Upper lobe of right lung (tissue), 1 donor: ENCODE results near the gene SPTBN2. TPM values are rescaled to one million over a fixed set of nuclear protein-coding genes. Genes with fewer than 3 reads are reported as not detected.

Source experiments
- ATAC-seq: fragments of 200-7000 bp; cut with Tn5 transposase; one replicate; pipeline ENCODE4 v1.9.1; 2020; ENCODE audit warnings: mild to moderate bottlenecking, moderate library complexity
- DNase-seq: peaks from one replicate; pipeline ENCODE4 v3.0.0-alpha.2; 2020
- H3K27ac ChIP-seq: fragments of 200-600 bp; one replicate; pipeline ENCODE4 v1.8.0; 2022
- H3K27me3 ChIP-seq: fragments of 200-600 bp; one replicate; pipeline ENCODE4 v1.8.0; 2022; ENCODE audit warnings: mild to moderate bottlenecking
- H3K36me3 ChIP-seq: fragments of 200-600 bp; one replicate; pipeline ENCODE4 v1.8.0; 2022
- H3K4me1 ChIP-seq: fragments of 200-600 bp; one replicate; pipeline ENCODE4 v1.8.0; 2022
- H3K4me3 ChIP-seq: fragments of 200-600 bp; one replicate; pipeline ENCODE4 v1.8.0; 2022; ENCODE audit warnings: mild to moderate bottlenecking
- H3K9me3 ChIP-seq: fragments of 200-600 bp; one replicate; pipeline ENCODE4 v1.8.0; 2022
- intact Hi-C: fragments of 100-400 bp; cut with DNase I; formaldehyde crosslinking; loops from one replicate; pipeline ENCODE4 v1.11.0; 2022
- total RNA-seq: library from RNA; stranded (reverse); fragmentation: NEBNext Ultra II Directional; extraction: Animal tissue kit (Norgen Biotek cat#: 25700); gene quantifications from one replicate; pipeline ENCODE4 v1.2.1, GENCODE V29; 2021
- TF ChIP-seq, protein P1 (sequence below): fragments of 200-600 bp; IDR thresholded peaks from one replicate; pipeline ENCODE4 v1.8.0; 2022; ENCODE audit warnings: antibody characterized with exemption
- donor health status: DM: no; HTN: yes; CAD: no; lungs with severe emphysema.

Gene SPTBN2
- total RNA-seq, 1 donor from 2014 or later, result 8.1 TPM

DNA sequence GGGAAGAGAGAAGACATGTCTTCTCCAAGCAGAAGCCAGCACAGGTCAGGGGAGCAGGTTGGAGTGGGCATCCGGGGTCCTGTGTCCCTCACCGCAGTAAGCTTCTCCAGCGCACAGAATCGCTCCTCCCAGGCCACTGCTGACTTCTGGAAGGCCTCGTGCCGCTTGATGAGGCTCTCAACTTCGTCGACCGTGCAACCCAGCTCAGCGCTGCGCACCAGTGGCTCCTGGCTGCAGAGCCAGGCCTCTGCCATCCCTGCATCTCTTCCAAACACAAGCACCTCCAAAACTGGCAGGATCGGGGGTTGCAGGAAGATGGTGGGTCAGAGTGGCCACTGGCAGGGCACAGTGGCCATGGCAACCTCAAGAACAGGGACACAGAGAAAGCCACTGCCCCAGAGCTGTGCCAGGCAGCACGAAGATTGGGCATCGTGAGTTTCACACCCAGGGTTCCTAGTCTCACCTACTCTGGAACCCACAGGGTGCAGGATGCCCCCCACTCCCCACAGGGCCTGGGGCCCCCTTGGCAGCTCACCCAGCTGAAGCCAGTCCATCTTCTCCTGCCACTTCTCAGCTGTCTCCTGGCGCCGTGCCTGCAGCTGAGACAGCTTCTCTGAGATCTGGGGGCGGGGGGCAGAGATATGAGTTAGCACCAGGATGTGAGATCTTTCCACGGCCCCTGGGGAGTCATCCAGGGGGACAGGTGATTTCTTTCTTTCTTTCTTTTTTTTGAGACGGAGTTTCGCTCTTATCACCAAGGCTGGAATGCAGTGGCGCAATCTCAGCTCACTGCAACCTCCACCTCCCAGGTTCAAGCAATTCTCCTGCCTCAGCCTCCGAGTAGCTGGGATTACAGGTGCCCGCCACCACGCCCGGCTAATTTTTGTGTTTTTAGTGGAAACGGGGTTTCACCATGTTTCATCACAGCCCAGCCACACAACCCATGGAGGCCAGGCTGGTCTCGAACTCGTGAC is 40.2 kb downstream of the SPTBN2 start:
- Histone ChIP-seq H3K9me3 (no peaks in the 10 kb centered on the region), H3K4me1 (no peaks in the 10 kb centered on the region), H3K27me3 (no peaks in the 10 kb centered on the region), H3K4me3 (no peak overlapping the region), H3K27ac (no peak overlapping the region), H3K36me3 (no peaks in the 10 kb centered on the region)
- ATAC-seq (no peak), DNase-seq (peak; percentile 60)
- TF ChIP-seq, protein P1, sequence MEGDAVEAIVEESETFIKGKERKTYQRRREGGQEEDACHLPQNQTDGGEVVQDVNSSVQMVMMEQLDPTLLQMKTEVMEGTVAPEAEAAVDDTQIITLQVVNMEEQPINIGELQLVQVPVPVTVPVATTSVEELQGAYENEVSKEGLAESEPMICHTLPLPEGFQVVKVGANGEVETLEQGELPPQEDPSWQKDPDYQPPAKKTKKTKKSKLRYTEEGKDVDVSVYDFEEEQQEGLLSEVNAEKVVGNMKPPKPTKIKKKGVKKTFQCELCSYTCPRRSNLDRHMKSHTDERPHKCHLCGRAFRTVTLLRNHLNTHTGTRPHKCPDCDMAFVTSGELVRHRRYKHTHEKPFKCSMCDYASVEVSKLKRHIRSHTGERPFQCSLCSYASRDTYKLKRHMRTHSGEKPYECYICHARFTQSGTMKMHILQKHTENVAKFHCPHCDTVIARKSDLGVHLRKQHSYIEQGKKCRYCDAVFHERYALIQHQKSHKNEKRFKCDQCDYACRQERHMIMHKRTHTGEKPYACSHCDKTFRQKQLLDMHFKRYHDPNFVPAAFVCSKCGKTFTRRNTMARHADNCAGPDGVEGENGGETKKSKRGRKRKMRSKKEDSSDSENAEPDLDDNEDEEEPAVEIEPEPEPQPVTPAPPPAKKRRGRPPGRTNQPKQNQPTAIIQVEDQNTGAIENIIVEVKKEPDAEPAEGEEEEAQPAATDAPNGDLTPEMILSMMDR, result no peak
- intact Hi-C loops, result no loop called here

DNA sequence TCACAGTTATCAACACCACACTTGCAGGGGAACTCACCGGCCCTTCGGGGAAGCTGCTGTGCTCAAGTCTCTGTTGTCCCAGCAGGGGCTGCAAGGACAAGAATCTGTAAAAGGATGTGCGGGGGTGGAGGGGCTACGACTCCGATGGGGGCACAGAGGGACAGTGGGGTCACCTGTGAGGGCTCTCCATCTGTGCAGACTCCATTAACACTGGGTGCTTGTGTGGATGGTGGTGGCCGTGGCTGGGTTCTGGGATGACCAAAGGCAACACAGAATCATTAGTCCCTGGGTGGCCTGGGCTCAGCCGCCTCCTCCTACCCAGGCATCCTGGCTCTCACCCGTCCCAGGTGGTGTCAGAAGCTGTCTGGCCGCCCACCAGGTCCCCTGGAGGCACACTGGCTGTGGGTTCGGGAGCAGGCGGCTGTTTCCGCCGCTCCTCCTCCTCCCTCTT is 41.2 kb downstream of the SPTBN2 start:
- DNase-seq (peak; percentile 53), ATAC-seq (no peak)
- TF ChIP-seq, protein P1, result no peak
- Histone ChIP-seq H3K4me1 (no peaks in the 10 kb centered on the region), H3K36me3 (no peaks in the 10 kb centered on the region), H3K4me3 (no peak overlapping the region), H3K27ac (no peak overlapping the region), H3K27me3 (no peaks in the 10 kb centered on the region), H3K9me3 (no peaks in the 10 kb centered on the region)
- intact Hi-C loops, result no loop called here

DNA sequence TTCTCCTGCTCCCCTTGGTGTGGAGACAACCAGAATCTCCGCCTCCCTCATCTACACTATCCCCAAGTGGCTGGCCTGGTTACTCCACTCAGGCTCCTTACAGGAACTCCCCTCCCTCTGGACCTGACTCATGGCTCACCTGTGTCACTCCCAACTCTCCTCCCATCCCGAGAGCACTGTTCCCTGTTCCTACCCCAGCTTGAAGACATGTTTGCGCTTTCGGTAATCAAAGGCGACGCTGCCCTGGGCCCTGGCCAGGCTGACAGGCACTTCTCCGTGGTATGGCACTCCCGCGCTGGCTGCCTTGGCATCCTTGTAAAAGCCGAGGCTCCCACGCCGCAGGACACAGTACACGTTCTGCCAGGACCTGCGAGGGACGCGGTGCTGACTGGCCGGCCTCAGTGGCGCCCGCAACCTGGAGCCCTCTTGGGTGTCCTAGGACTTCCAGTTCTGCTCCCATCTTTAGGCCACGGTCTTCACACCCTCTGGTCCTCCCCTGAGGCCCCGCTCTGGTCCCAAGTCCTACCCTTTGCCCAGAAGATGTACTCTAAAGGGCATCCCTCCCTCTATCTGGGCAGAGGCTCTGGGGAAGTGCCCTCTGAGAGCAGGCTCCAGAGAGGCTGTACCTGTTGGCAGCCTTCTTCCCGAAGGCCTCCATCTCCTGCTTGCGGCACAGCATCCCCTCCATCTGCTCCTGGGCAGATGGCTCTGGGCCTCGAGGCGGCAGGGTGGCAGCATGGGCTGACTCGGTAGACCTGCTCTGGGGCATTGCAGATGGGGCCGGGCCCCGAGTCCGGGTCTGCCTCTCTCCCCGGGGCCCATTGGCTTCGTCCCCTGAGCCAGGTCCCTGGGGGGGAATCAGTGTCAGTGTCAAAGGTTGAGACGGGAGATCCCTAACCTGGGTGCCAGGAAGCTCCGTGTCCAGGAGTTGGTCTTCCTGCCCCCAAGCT is 41.9 kb downstream of the SPTBN2 start:
- H3K9me3 ChIP-seq, result no peaks in the 10 kb centered on the region
- no peak overlapping the region for H3K27ac ChIP-seq
- ATAC-seq, result no peak
- TF ChIP-seq, protein P1, result no peak
- DNase-seq, result peak; percentile 54
- no peaks in the 10 kb centered on the region for H3K4me1 ChIP-seq
- no peak overlapping the region for H3K4me3 ChIP-seq
- intact Hi-C loops, result no loop called here
- H3K27me3 ChIP-seq, result no peaks in the 10 kb centered on the region
- no peaks in the 10 kb centered on the region for H3K36me3 ChIP-seq

DNA sequence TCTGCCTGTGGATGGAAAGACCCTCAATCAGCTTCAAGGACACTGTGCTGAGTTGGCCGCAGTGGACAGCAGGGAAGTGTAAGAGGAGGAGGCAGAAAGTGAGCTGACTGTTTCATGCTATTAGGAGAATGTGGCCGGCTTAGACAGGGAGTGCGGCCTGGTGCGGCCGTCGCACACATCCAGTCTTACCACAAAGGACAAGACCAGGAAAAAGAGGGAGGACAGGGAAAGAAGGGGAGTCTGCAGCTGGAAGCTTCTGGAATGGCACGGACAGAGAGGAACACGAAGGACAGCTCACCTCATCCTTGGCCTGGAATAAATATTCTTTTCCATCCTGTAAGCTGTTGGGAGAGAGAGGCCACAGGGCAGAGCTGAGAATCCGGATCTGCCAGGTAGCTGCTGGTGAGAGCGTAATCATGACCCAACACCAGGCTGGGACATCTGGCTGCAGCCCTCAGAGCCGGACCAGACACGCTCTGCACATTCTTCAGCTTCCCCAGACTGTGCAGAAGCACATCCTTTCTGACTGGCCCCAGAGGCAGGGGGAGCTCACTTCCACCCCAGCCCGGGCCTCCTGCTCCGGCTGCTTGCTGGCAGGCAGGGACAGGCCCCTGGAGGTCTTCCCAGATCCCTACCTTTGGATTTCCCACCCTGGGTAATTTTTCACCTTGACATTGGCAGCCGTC is 42.8 kb downstream of the SPTBN2 start:
- Histone ChIP-seq H3K4me3 (no peak overlapping the region), H3K36me3 (no peaks in the 10 kb centered on the region), H3K4me1 (no peaks in the 10 kb centered on the region), H3K27ac (no peak overlapping the region), H3K27me3 (no peaks in the 10 kb centered on the region), H3K9me3 (no peaks in the 10 kb centered on the region)
- TF ChIP-seq, protein P1, result no peak
- peak; percentile 37 for DNase-seq
- intact Hi-C loops, result no loop called here
- no peak for ATAC-seq
